SH-SY5Y (cell line): Measurements from ENCODE around the gene PPP1R15B.

Experiments
- GATA2 ChIP-seq: IDR thresholded peaks from 2 replicates; pipeline ENCODE4 v1.6.1; 2011; ENCODE audit warnings: mild to moderate bottlenecking, low read depth, low read length
- GATA3 ChIP-seq: IDR thresholded peaks from 2 replicates; pipeline ENCODE4 v1.6.1; 2011; ENCODE audit warnings: low read depth, mild to moderate bottlenecking, low read length, moderate library complexity

- TF ChIP-seq GATA3 (no peak), GATA2 (no peak)
Measured at GRCh38 chr1:204445860-204446412, 34.3 kb upstream of the PPP1R15B start.
